Head of caudate nucleus (tissue), 42 donors: Measurements from ENCODE around the gene SARDH.
A peak's percentile ranks its signal among the peaks of the same experiment; 100 is the strongest.

Source experiments
- DNase-seq, 42 donors: peaks; one replicate each; pipeline versions ENCODE4 v3.0.0 to v3.0.0-alpha.2; 2020 to 2021; ENCODE audit warnings: mixed read lengths in 7 of 42
- intact Hi-C: fragments of 100-400 bp; cut with DNase I; formaldehyde crosslinking; loops from one replicate; pipeline ENCODE4 v1.15.0; 2022

Gene SARDH

DNA sequence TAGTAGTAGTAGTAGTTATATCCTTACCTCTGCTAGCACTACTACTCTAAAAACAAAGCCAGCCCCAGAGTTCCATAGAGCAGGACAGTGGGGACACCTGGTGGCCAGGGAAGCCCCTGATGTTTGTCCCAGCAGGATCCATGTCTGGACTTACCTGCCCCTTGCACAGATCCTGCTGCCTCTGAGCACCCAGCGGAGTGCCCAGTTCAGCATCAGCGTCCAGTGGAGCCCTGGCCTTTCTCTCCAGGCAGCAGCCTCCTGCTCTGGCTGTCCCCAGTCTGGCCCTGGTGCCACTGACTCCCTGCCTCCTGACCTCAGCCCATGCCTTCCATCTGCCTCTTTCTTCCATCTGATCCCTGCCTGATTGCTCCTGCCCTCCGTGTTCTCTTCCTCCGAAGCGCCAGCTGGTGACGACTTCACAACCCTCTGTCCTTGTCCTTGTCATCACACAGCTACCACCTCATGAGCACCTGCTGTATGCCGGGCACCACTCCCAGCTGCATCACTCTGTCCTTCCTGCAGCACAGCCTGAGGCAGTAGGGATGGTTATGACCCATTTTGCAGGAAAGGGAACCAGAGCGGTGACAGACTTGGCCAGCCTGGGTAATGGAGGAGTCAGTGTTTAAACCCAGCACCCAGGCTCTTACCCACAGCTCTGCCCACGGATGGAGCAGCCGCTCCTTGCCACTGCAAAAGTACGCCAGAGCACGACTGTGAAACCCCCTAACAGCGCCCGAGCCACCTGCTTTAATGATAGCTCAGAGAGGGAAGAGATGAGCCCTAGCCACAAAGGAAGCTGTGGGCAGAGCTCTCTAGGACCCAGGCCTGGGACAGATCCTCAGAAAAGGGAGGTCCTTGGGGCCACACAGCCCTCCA, 11.5 kb downstream of the SARDH start:
- DNase-seq: peak in 39 of 42 donors; percentile 25 to 79 (median 60)
- intact Hi-C loops: no loop called here

DNA sequence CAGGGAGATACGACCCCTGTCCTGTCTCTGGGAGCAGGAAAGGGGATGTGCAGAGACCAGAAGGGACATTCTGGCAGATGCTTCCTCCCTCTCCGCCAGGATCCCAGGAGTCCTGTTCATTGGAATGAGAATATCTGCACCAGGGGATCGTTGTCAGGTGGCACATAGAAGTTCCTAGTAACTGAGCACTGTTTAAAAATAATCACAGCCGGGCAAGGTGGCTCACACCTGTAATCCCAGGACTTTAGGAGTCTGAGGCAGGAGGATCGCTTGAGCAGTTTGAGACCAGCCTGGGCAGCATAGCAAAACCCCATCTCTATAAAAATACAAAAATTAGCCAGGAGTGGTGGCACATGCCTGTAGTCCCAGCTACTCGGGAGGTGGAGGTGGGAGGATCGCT, 12.3 kb downstream of the SARDH start:
- intact Hi-C loops: loop anchor here (2.0 kb wide), 1 partner anchor 193 kb away; no protein-coding TSS in a partner anchor
- peak in 9 of 42 donors; percentile 1 to 19 (median 4) for DNase-seq

- intact Hi-C loops: no loop called here
- peak in 1 of 42 donors; percentile 0 for DNase-seq
Measured at GRCh38 chr9:133718563-133719315, 19.4 kb downstream of the SARDH start.

GRCh38 chr9:133717113-133718031, 20.8 kb downstream of the SARDH start:
- no peak for DNase-seq
- intact Hi-C loops: no loop called here

DNA sequence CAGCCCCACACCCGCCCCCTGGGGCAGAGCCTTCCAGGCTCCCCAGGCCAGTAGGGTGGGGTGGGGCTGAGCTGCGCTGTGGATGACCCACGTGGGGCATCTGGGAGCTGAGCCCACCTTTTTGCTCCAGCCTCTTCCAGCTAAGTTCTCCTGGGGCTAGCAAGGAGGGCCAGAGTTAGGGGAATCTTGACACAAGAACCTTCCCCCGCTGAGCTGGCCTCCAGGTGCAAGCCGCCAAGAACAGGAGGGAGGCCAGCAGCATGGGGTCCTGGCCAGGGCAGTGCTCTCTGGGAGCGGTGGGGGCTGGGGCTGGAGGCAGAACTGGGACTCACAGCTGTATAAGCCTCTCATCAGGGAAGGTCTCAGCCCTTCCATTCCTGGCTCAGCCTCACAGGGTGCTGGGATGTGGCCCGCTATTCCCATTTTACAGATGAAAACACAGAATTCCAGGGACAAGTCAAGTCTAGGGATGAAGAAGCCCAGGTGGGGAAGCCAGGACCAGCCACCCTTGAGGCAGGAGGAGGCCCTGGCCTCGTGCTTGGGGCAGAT, 21.5 kb downstream of the SARDH start:
- intact Hi-C loops: no loop called here
- DNase-seq: no peak

DNA sequence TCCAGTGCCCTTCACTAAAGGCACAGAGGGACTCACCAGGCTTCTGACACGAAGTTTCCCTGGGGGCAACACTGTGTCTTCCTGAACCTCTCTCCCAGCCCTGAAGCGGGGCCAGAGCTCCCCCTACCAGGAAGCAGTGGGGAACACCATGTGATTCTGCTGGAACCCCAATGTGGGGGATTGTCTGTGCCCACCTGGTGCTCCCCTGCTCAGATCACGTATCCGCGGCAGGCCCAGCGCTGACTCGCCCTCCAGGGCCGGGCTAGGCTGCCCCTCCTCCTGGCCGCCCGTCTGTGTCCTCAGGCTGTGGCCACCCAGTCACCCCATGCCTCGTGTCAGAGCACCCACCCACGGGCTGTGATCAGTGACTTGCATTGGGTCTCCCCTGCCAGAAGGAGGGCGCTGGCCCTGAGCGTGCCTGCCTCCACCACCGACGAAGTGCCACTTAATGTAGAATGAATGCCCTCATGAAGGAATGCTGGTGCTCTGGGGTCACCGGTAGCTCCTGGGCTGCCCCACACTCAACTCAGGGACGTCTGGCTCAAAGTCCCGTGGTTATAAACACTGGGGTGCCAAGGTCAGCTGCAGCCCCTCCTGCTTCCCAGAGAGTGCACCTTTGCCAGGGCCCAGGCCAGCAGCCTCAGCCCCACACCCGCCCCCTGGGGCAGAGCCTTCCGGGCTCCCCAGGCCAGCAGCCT, 22.1 kb downstream of the SARDH start:
- intact Hi-C loops: no loop called here
- peak in 21 of 42 donors; percentile 31 to 63 (median 41) for DNase-seq

- no peak for DNase-seq
- intact Hi-C loops: no loop called here
Measured at GRCh38 chr9:133715295-133715865, 22.8 kb downstream of the SARDH start.

GRCh38 chr9:133714606-133715294, 23.4 kb downstream of the SARDH start:
- DNase-seq: no peak
- intact Hi-C loops: no loop called here

DNA sequence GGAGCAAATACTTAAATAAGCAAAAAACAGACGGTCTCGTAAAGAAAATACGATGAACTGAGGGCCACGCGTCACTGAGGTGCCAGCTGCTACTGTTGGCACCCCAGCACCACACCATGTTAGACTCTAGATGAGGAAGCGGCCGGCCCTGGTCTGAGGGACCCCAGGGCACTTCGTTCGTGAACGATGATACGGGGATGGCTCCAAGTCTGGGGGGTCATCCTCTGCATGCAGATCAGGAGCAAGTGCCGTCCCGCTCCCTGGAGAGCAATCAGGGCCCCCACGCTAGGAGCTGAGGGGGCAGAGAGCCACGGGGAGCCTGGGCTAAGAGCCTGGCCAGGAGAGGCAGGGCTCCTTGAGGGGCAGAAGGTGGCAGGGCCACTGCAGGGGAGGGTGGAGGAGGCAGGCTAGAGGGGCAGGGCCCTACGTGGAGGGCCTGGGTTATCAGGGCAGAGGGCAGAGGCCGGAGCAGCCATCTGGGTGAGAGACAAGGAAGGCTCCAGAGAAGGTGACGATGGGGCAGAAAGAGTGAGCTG, 24.1 kb downstream of the SARDH start:
- intact Hi-C loops: no loop called here
- no peak for DNase-seq

DNA sequence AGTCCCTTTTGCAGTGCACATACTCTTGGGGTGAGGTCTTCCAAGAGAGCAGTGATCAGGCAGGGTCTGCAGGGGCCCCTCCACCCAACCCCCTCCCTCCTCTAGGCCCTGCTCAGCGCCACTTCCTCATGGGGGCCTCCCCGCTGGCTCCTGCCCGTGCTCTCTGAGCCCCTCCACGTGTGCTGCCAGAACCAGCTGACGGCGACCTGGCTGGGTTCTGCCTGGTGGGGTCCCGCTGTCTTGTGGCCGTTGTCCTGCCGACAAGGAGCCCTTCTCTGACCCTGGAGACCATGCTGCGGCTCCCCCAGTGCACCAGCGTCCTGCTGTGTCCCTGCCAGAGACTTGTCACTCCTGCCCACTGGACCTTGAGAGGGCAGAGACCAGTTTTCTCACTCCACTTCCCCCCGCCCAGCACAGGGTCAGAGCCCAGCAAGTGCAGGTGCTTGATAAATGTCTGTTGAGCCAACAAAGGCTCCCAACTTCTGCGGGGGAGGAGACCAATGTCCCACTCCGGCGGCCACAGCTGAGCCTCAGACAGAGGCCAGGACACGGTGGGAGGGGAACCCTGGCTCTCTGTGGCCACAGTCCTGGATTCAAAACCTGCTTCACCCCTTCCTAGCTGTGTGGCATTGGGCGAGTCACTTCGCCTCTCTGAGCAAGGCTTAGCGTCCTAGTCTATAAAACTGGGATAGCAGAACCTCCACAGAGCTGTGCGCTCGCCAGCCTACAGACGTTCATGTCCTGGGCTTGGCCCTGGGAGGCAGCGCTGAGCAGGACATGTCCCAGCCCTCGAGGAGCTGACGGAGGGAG, 24.8 kb downstream of the SARDH start:
- intact Hi-C loops: no loop called here
- DNase-seq: no peak

DNA sequence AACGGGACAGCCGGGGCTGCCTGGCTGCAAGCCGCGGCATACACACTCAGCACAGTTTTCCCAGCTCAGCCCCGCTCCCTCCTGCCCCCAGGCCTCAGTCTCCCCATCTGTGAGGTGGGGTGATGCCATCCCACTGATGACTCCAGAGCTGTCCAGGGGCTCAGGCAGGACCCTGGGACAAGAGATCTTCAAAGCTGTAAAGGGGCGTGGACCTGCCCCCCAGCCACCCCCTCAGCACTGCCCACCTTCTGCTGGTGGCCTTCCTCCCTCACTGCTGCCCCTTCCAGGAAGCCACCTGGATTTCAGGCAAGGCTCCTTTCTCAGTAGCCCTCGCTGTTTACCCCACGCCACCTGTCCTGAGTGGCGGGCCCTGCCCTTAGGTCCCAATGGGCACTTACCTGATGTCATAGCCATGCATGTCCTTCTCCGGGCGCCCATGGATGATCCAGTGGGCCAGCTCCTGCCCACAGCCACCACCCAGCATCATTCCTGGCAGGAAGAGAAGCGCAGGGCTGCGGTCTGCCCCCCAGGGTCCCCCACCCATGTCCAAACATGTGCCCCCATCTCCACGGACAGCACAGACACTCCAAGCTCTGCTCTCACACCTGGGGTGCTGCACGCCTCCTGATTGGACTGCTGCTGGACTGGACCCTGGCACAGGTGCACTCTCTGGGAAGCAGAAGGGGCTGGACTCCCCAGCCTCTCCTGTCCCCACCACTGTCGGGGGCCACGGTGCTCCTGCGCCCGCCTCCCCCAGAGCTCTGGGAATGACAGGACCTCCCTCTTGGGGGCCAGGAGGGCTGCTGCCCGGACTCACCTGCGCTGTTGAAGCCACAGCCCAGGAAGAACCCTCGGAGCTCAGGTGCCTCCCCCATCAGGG, 25.7 kb downstream of the SARDH start:
- no peak for DNase-seq
- intact Hi-C loops: no loop called here

- intact Hi-C loops: no loop called here
- no peak for DNase-seq
Measured at GRCh38 chr9:133711428-133712220, 26.5 kb downstream of the SARDH start.

DNA sequence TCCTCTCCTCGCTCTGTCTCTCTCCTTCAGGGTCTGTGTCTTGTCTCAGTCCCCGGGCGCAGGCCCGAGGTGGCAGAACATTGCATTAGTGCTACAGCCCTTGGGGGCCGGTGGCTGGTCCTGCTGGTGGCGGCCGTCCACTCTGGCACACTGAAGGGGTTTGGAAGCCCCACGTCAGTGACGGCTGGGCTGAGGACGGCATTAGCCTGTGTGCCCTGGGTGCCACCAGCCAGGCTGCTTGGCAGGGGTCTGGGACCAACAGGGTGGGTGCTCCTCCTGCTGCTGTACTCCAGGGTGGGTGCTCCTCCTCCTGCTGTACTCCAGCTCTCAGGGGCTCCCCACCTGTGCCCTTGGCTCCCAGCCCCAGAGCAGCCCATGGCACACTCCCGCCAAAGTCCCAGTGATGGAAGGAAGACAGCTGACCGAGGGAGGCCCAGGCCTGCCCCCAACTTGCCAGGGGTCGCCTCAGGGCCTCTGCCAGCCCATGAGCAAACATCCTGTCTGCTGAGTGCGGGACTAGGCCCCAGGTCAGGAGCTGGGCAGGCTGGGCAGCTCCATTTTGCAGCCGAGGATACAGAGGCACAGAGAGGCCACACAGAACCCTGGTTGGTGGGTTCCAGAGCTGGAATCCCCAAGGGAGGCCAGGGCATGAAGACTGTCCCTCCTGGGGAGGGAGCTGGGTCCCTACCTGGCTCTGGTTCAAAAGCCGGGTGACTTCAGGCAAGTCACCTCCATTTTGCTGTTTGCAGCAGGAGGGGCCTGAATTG, 27.3 kb downstream of the SARDH start:
- no peak for DNase-seq
- intact Hi-C loops: no loop called here
